Measurements from ENCODE around the gene PARN. TPM values are rescaled to one million over a fixed set of nuclear protein-coding genes. Genes with fewer than 3 reads are reported as not detected.
"Not testable (repeated sequence)": the region's sequence is repeated elsewhere in the genome, so short reads cannot be mapped to it uniquely, and the experiment has no call there.

Gene PARN
- total and polyA plus RNA-seq, 2 donors (not counting 1 experiment from before 2014, with no cell fraction given), result 26.7 to 32.9 TPM

- H3K27ac ChIP-seq (ENCODE audit: insufficient read depth, low read length), result no peak overlapping the region
- no peak overlapping the region for H3K9ac ChIP-seq (ENCODE audit: insufficient read depth, low read length)
- peaks cover 2% of the 10 kb centered on the region for H3K4me1 ChIP-seq (ENCODE audit: control insufficient read depth, extremely low read depth, insufficient read depth, low read length)
- no peak overlapping the region for H3K4me3 ChIP-seq (replicated peaks in 1 of 4; ENCODE audit: control extremely low read depth in 1 of 4, insufficient read depth in 1 of 4, low read depth in 3 of 4, low read length in 4 of 4)
- no peak overlapping the region for H3K4me2 ChIP-seq (ENCODE audit: extremely low read depth, insufficient read depth, low read length)
- H3K36me3 ChIP-seq (ENCODE audit: control insufficient read depth, insufficient read depth, low read length), result no peaks in the 10 kb centered on the region
- TF ChIP-seq CTCF (conservative IDR thresholded peaks at IDR 0.05 in 1 of 2, IDR thresholded peaks at IDR 0.05 in 1 of 2; ENCODE audit: low read depth in 1 of 2, low read length in 2 of 2), result no peak
- no peak for TF ChIP-seq EZH2 (IDR thresholded peaks at IDR 0.05; ENCODE audit: low read length, missing control alignments)
- H4K20me1 ChIP-seq (ENCODE audit: control insufficient read depth, extremely low read depth, insufficient read depth, low read length), result no peaks in the 10 kb centered on the region
- H3K79me2 ChIP-seq (ENCODE audit: control insufficient read depth, insufficient read depth, low read length), result no peaks in the 10 kb centered on the region
- no peak overlapping the region for H2AFZ ChIP-seq (ENCODE audit: low read length)
- no peaks in the 10 kb centered on the region for H3K27me3 ChIP-seq (ENCODE audit: control insufficient read depth, insufficient read depth, low read length)
- no peaks in the 10 kb centered on the region for H3K9me3 ChIP-seq (ENCODE audit: control insufficient read depth, insufficient read depth, low read depth, low read length)
- DNase-seq (ENCODE audit: low read depth in 2 of 2), result peak in 1 of 2 donors; percentile 65
These were observed 209.2 kb downstream of the PARN start for GRCh38 chr16:14420721-14421488.

GRCh38 chr16:14420243-14420642, 209.8 kb downstream of the PARN start:
- DNase-seq (ENCODE audit: low read depth in 2 of 2); H3K79me2 ChIP-seq (ENCODE audit: control insufficient read depth, insufficient read depth, low read length); H3K4me1 ChIP-seq (ENCODE audit: control insufficient read depth, extremely low read depth, insufficient read depth, low read length); H3K27me3 ChIP-seq (ENCODE audit: control insufficient read depth, insufficient read depth, low read length); H4K20me1 ChIP-seq (ENCODE audit: control insufficient read depth, extremely low read depth, insufficient read depth, low read length); H3K36me3 ChIP-seq (ENCODE audit: control insufficient read depth, insufficient read depth, low read length); H3K4me2 ChIP-seq (ENCODE audit: extremely low read depth, insufficient read depth, low read length); H3K9me3 ChIP-seq (ENCODE audit: control insufficient read depth, insufficient read depth, low read depth, low read length); H2AFZ ChIP-seq (ENCODE audit: low read length); H3K4me3 ChIP-seq (replicated peaks in 1 of 4; ENCODE audit: control extremely low read depth in 1 of 4, insufficient read depth in 1 of 4, low read depth in 3 of 4, low read length in 4 of 4); H3K27ac ChIP-seq (ENCODE audit: insufficient read depth, low read length); H3K9ac ChIP-seq (ENCODE audit: insufficient read depth, low read length): not testable (repeated sequence)

GRCh38 chr16:14419817-14420216, 210.2 kb downstream of the PARN start:
- peaks cover 2% of the 10 kb centered on the region for H3K4me1 ChIP-seq (ENCODE audit: control insufficient read depth, extremely low read depth, insufficient read depth, low read length)
- no peaks in the 10 kb centered on the region for H3K79me2 ChIP-seq (ENCODE audit: control insufficient read depth, insufficient read depth, low read length)
- no peak overlapping the region for H3K9ac ChIP-seq (ENCODE audit: insufficient read depth, low read length)
- no peak overlapping the region for H3K27ac ChIP-seq (ENCODE audit: insufficient read depth, low read length)
- no peak overlapping the region for H2AFZ ChIP-seq (ENCODE audit: low read length)
- H3K36me3 ChIP-seq (ENCODE audit: control insufficient read depth, insufficient read depth, low read length), result no peaks in the 10 kb centered on the region
- H3K4me3 ChIP-seq (replicated peaks in 1 of 4; ENCODE audit: control extremely low read depth in 1 of 4, insufficient read depth in 1 of 4, low read depth in 3 of 4, low read length in 4 of 4), result no peak overlapping the region
- TF ChIP-seq EZH2 (IDR thresholded peaks at IDR 0.05; ENCODE audit: low read length, missing control alignments), result no peak
- TF ChIP-seq CTCF (conservative IDR thresholded peaks at IDR 0.05 in 1 of 2, IDR thresholded peaks at IDR 0.05 in 1 of 2; ENCODE audit: low read depth in 1 of 2, low read length in 2 of 2), result no peak
- no peaks in the 10 kb centered on the region for H3K9me3 ChIP-seq (ENCODE audit: control insufficient read depth, insufficient read depth, low read depth, low read length)
- no peaks in the 10 kb centered on the region for H3K27me3 ChIP-seq (ENCODE audit: control insufficient read depth, insufficient read depth, low read length)
- H4K20me1 ChIP-seq (ENCODE audit: control insufficient read depth, extremely low read depth, insufficient read depth, low read length), result no peaks in the 10 kb centered on the region
- H3K4me2 ChIP-seq (ENCODE audit: extremely low read depth, insufficient read depth, low read length), result no peak overlapping the region
- no peak for DNase-seq (ENCODE audit: low read depth in 2 of 2)
